Superior temporal gyrus (tissue), 1 donor: ENCODE results near the gene B3GAT1.

Source experiments
- DNase-seq: peaks from one replicate; pipeline ENCODE4 v3.0.0-alpha.2; 2016; ENCODE audit errors: extremely low spot score

The B3GAT1 gene

GRCh38 chr11:134410766-134411165 is 1.3 kb downstream of the B3GAT1 start:
- DNase-seq, result no peak

- peak; percentile 61 for DNase-seq
These were observed 2.3 kb downstream of the B3GAT1 start for GRCh38 chr11:134409552-134410429.

- no peak for DNase-seq
These were observed 4.1 kb downstream of the B3GAT1 start for GRCh38 chr11:134407923-134408322.

- peak; percentile 56 for DNase-seq
These were observed 4.7 kb downstream of the B3GAT1 start for GRCh38 chr11:134407321-134407828.

- DNase-seq, result no peak
These were observed 5.5 kb downstream of the B3GAT1 start for GRCh38 chr11:134406264-134407185.

- no peak for DNase-seq
These were observed 6.2 kb downstream of the B3GAT1 start for GRCh38 chr11:134405841-134406240.

- no peak for DNase-seq
These were observed 6.6 kb downstream of the B3GAT1 start for GRCh38 chr11:134405436-134405835.

GRCh38 chr11:134404575-134405341 is 7.3 kb downstream of the B3GAT1 start:
- no peak for DNase-seq

- DNase-seq, result no peak
These were observed 9.1 kb downstream of the B3GAT1 start for GRCh38 chr11:134402910-134403309.

GRCh38 chr11:134401825-134402809 is 9.9 kb downstream of the B3GAT1 start:
- DNase-seq, result no peak

GRCh38 chr11:134399996-134400395 is 12.0 kb downstream of the B3GAT1 start:
- no peak for DNase-seq

GRCh38 chr11:134399293-134399654 is 12.8 kb downstream of the B3GAT1 start:
- DNase-seq, result no peak

- peak; percentile 62 for DNase-seq
These were observed 13.3 kb downstream of the B3GAT1 start for GRCh38 chr11:134398644-134399292.

GRCh38 chr11:134398079-134398444 is 14.0 kb downstream of the B3GAT1 start:
- DNase-seq, result peak; percentile 94

GRCh38 chr11:134397304-134398078 is 14.6 kb downstream of the B3GAT1 start:
- no peak for DNase-seq

GRCh38 chr11:134395002-134395401 is 17.0 kb downstream of the B3GAT1 start:
- DNase-seq, result no peak

GRCh38 chr11:134394311-134394710 is 17.7 kb downstream of the B3GAT1 start:
- DNase-seq, result no peak

- DNase-seq, result peak; percentile 81
These were observed 18.4 kb downstream of the B3GAT1 start for GRCh38 chr11:134393638-134394037.

GRCh38 chr11:134392953-134393615 is 19.0 kb downstream of the B3GAT1 start:
- DNase-seq, result no peak
